Activated naive CD8-positive, alpha-beta T cell treated with anti-CD3 and anti-CD28 coated beads, Interleukin-2, amount 50 U/mL, for 16 hours (primary cell): ENCODE data around the gene PAEP.

Source experiments
- DNase-seq: peaks from one replicate; pipeline ENCODE4 v3.0.0-alpha.2; 2020; ENCODE audit warnings: low read depth, low spot score

Gene PAEP

GRCh38 chr9:135551031-135551430 is 10.5 kb upstream of the PAEP start:
- DNase-seq: no peak

- no peak for DNase-seq
Observed at GRCh38 chr9:135551456-135551855, 10.1 kb upstream of the PAEP start.

- no peak for DNase-seq
Observed at GRCh38 chr9:135552021-135552697, 9.4 kb upstream of the PAEP start.

- DNase-seq: no peak
Observed at GRCh38 chr9:135552698-135553171, 8.8 kb upstream of the PAEP start.

GRCh38 chr9:135554718-135555117 is 6.8 kb upstream of the PAEP start:
- DNase-seq: no peak

GRCh38 chr9:135555203-135555602 is 6.4 kb upstream of the PAEP start:
- no peak for DNase-seq

- no peak for DNase-seq
Observed at GRCh38 chr9:135555910-135556309, 5.6 kb upstream of the PAEP start.

GRCh38 chr9:135559606-135560005 is 1.9 kb upstream of the PAEP start:
- DNase-seq: no peak

GRCh38 chr9:135562235-135562745 is 734 bp downstream of the PAEP start:
- no peak for DNase-seq

- no peak for DNase-seq
Observed at GRCh38 chr9:135563039-135563476, 1.5 kb downstream of the PAEP start.

- no peak for DNase-seq
Observed at GRCh38 chr9:135563858-135564257, 2.3 kb downstream of the PAEP start.

GRCh38 chr9:135565141-135565628 is 3.6 kb downstream of the PAEP start:
- DNase-seq: no peak

- no peak for DNase-seq
Observed at GRCh38 chr9:135565636-135566035, 4.1 kb downstream of the PAEP start.

- DNase-seq: no peak
Observed at GRCh38 chr9:135566552-135566951, 5.0 kb downstream of the PAEP start.

GRCh38 chr9:135567311-135567710 is 5.8 kb downstream of the PAEP start:
- no peak for DNase-seq

- DNase-seq: no peak
Observed at GRCh38 chr9:135568026-135568425, 6.5 kb downstream of the PAEP start.

GRCh38 chr9:135570456-135570855 is 8.9 kb downstream of the PAEP start:
- no peak for DNase-seq

GRCh38 chr9:135572233-135572632 is 10.7 kb downstream of the PAEP start:
- DNase-seq: no peak

- no peak for DNase-seq
Observed at GRCh38 chr9:135573124-135573523, 11.6 kb downstream of the PAEP start.

- DNase-seq: no peak
Observed at GRCh38 chr9:135574331-135574730, 12.8 kb downstream of the PAEP start.

GRCh38 chr9:135574943-135575342 is 13.4 kb downstream of the PAEP start:
- no peak for DNase-seq

GRCh38 chr9:135575995-135576631 is 14.6 kb downstream of the PAEP start:
- no peak for DNase-seq

- no peak for DNase-seq
Observed at GRCh38 chr9:135577256-135577655, 15.7 kb downstream of the PAEP start.
